NCI-H1694 (cell line): Measurements from ENCODE around the gene STPG2.

Source experiments
- DNase-seq: peaks from one replicate; lab custom pipeline; 2025; lab: John Stamatoyannopoulos, UW

The STPG2 gene

DNA sequence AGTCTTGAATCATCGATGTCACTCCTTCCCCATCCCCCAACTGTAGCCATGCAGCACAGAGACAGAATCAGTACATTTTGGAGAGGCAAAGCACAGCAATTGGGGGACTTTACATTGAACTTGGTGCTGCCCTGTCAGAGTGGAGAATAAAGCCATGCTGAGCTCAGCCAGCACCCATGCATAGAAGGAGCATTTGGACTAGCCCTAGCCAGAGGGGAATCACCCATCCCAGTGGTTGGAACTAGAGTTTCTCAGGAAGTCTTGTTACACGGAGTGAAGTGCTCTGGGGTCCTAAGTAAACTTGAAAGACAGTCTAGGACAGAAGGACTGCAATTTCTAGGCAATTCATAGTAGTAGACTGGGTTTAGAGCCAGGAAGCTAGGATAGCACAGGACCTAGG, 49.6 kb downstream of the STPG2 start:
- DNase-seq: no peak

DNA sequence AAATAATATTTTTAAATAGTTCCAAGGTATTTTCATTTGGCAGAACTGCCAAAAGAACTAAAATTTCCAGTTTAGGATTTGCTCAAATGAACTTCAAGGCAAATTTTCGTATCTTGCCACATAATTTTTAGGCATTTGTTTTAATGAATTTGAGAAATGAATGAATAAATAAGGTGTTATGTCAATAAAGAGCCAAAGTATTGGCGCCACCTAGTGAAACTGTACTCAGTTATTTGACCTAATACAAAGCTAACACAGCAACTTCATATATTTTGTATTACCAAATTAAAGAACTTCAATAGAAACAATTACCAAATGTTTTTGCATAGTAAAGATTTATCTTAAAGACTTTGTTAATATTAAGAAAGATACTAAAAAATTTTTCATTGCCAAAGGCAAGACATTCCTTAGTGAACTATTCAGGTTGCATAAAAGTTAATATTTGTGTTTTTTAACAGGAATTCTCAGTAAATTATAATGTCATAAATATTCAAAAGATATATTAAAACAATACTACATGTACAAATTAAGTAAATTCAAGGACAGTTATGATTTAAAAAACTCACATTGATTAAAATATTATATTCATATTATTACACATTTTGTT, 50.3 kb downstream of the STPG2 start:
- peak; percentile 9 for DNase-seq

DNA sequence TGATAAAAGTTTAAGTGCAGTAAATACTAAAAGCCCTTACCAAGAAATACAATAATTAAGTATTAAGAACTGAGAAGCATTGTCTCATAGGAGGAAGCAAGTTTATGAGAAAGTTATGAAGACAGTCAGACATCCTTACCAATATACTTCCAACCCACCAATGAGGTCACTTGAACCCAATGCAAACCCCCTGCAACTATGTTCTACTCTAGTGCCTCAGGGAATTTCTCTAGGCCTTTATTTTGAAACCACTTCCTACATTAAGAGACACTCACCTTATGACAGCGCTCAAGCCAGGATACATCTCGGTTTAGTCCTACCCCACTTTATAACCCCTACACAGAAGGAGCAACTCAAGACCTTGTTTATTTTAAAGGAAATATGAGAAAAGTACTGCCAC, 61.3 kb downstream of the STPG2 start:
- DNase-seq: no peak

DNA sequence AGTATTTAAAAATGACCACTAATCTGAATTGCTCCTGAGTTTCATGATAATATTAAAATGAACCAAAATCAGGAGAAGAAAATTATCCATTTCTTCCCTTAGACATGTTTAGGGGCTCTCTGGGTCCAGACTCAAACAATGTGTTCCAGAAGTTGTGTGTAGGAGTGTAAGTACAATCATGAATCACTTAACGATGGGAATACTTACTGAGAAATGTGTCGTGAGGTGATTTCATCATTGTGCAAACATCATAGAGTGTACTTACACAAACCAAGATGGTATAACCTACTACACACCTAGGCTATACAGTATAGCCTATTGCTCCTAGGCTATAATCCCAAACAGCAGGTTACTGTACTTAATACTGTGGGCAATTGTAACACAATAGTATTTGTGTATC, 74.8 kb downstream of the STPG2 start:
- no peak for DNase-seq

DNA sequence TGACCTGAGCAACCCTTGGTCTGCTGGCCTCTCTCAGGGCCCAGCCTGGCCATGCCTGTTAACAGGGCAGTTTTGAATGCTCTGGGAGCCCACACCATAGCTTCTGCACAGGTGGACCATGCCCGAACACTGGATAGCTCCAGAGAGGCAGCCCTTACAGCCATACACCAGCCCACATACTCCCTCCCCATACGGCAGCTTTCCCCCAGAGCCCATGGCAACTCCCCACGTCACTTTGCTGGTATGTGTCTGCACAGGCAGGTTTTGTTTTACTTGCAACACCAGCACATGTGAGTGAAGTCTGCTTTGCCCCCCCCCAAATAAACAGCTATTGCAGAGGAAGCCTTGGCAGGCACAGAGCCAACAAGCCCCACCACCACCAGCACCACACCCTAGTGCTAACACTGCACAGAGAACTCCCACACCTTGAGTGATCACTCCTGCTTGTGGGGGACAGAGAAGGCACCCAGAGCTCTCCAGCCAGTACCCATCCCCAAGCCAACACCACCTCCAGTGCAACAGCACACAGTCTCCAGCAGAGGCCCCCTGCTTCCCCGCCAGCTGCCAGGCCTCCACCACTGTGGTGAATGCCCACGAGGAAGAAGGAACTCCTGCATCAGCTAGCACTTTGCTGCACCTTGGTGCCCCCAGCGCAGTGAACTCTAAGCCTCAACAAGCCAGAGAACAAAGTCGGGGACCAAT, 87.3 kb downstream of the STPG2 start:
- DNase-seq: no peak

DNA sequence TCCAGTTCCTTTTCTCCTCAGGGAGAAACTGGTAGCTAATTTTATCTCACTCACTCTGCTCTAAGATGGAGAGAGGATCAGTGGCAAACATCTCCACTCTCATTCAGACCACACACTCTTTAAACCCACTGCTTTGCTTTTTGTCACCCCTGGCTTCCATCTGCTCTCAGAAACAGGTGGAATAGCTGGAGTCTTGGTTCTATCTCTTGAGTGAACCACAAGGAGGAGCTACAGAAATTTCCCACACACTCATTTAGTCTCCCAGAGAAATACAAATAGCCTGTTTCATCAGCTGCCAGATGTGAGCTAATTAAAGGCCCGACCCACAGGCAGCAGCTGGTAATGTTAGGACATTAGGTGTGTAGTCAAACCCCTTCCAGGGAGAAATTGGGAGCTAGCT, 96.6 kb downstream of the STPG2 start:
- no peak for DNase-seq

DNA sequence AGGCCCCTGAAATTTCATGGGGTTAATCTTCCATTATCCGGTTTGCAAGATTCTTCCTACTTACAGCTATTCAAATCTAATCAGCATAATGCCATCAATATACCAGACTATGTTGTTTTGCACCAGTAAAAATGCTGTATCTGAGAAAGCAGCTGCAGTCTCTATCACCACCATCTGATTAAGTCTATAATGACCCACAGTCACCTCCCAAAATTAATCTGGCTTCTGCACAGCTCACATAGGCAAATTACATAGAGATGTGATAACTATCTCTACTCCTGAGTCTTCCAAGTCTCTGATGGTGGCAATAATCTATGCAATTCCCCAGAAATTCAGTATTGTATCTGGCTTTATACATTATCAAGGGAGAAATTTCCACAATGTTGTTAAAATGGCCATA, 113.2 kb downstream of the STPG2 start:
- DNase-seq: no peak

DNA sequence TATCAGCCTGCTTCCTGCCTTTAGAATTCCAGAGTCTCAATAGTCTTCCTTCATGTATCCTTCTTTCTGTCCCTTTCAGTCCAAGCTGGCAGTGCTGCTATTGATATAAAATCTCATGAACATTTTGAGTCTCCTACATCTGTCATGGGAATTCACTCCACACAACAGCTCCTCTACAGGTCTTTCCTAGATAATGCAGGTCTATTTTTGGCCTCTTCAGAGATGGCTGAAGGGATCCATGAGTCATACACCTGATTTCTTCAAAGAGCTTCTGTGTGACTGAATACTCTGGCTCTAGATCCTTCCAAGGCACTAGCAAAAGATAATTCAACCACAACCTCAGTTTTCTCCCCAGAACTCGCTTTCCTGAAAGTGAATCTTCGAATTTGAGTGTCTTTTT, 115.4 kb downstream of the STPG2 start:
- no peak for DNase-seq

DNA sequence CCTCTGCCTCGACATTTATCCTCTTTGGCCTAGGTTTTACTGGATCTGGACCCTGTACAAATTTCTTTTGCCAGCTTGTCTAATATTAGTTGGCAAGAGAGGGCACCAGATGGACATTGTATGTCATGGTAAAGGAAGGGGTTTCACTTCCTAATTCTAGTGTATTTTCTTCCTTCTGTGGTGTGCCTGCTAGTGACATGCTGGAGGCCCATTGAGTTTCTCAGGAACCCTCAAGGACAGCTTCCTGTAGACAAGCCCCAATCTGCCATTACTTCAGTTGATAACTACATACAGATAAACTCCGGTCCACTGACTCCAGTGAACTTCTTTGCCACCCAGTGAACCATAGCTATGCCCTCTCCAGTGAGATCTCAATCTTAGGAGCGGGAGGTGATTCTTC, 116.9 kb downstream of the STPG2 start:
- DNase-seq: no peak

DNA sequence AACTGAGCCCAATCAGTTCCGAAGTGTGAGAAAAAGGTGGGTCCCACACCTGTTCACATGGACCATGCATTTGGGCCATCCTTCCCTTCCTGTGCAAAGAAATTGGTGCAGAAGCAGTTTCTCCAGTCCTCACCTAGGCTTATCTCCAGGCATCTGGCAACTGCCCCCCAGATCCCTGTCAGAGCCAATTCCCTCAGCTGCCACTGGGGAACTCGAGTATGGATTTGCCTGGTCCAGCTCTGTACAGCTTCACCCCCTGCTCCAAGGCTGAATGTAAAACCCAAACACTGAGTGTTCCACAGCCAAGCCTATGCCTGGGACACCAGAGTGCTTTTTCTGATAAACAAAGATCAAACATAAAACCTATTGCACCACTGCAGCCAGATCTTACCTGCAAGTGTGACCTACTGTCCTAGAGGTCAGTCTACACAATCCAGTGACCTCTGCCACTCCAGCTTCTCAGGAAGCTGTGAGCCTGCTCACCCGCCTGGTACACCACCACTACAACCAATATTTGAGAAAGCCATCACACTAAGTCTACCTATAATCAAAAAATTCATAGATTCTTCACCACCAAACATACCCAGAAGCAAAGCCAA, 136.4 kb downstream of the STPG2 start:
- no peak for DNase-seq

DNA sequence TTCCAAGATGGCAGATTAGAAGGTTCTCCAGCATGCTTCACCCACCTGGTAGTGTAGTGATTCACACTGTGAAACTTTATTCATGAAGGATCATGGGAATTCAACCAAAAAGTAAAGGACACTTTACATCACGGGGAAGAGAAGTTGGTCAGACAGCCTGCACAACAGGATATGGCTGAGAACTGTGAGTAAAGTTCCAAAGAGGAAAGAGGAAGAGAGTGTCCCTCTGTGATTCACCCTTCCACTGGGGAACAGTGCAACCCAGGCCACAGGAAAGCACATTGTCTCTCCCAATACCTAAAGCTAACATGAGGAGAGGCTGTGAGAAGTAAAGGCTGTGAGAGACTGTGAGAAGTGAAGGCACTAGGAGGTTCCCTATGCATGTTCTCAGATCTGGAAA, 137.2 kb downstream of the STPG2 start:
- DNase-seq: no peak

DNA sequence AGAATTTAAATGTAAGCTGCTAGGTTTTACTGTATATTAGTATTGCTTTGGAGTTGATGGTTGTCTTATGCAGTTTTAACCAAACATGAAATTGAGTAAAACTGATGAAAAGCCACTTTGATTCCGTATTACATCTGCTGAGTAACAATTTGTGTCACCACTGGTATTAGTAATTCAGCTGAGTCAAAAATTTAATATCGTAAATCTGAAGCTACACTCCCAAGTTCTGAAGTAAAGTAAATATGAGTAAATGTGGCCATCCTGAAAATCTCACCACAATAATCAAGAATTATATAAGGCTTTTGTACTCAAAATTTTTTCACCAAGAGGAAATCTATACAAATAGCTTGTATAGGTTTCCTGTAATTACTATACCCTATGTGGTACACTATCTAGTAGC, 142.3 kb downstream of the STPG2 start:
- no peak for DNase-seq

DNA sequence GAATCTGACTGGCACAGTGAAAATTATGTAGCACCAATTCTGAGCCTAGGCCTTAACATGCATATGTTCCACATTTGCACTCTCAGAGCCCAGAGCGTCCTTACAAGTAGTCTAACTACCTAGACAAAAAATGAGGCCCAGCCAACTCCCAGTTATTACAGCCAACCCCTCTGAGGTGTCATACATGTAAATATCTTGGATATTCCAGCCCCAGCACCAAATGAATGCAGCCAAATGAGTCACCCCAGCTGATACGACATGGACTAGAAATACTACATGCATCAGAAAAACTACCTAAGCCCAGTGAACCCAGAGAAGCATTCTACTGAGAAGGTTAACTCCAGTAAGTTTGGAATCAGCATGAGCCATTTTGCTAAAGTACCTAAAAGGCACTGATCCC, 145.1 kb downstream of the STPG2 start:
- no peak for DNase-seq

DNA sequence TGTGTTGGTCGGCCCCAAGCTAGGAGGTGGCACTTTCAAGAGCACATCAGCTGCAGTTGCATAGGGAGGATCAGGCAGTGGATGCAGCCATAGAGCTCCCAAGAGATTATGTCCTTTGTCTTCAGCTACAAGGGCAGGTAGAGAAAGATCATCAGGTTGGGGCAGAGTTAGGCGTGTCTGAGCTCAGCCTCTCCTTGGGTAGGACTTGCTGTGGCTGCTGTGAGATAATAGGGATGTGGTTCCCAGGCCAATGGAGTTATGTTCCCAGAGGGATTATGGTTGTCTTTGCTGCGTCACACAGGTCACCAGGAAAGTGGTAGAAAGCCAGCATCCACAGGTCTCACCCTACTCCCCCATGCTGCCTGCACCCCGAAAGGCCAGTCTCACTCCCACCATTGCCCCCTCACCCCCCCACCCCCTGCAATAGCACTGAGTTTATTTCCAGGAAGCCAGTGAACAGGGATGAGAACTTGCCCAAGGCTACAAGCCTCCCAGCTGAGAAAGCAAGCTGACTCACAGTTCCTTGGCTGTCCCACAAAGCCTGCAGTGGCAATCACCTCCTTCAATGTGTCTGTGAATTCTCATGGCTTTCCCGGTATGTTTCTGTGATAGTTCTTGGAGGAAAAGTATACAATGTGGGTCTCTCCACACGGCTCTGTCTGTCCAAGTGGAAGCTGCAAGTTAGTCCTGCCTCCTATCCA, 148.4 kb downstream of the STPG2 start:
- no peak for DNase-seq

DNA sequence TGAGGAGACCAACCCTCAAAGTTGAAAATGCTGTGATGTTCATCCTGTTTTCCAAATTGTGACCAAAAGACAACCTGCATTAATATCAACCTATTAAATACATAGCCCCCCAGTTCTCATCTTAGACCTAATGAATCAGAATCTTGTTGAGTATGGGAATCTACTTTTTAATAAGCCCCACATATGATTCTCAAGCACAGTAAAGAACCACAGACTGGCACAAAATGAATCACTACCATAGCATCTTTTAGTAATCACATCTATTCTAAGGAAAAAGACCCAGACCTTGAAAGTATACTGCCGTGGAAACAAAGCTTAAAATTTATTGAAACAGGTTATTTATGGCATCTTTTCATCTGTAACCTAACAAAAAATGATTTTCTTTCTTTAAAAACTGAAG, 152.9 kb downstream of the STPG2 start:
- DNase-seq: no peak

DNA sequence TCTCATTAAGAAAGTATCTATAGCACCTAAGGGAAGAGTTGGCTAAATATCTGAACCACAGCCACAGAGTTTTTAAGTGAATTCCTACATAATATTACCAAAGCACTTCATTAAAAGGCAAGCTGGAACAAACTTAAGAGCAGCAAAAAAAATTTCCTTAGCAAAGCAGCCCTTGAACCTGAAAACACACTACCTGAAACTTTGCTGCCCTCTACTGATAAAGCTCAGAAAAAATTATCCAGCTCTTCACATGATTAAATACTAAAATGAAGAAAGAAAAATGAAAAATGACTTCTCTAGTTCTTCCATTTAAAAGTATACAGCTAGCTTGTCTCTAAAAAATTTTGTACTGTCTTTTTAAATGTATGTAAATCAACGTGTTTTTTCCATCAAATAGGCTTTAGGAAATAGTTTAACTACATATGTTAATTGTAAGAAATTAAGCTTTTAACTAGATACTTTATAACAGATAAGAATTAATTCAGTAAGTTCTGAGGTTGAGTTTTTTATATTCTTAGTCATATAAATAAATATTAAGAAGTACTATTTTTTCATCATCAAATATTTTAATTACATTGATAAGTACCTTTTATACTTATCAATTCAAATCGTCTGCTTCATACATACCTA, 156.1 kb downstream of the STPG2 start:
- no peak for DNase-seq

DNA sequence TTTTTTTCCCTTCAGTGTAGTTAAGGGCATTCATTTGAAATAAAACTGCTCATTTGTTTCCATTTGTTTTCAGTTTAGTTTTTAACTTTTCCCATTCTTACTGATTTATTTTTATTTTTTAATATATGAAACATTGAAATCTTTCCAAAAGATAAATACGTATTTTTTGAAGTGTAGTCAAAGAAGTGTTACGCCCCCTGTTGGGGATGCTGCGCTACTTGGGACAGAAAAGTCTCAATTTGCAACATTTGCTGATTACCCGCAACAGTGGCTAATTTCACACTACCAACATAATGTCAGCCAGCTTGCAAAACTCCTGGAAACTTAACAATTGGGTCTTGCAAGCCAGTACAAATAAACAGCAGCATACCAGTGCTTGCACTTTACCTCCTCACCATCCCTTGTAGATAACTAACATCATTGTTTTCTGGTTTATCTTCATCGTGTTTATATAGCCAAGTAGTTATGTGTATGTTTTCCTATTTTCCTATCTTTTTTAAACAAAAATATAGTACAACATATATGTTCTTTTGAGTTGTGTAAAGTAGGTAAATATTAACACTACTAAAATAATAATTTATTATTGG, 158.6 kb downstream of the STPG2 start:
- no peak for DNase-seq

DNA sequence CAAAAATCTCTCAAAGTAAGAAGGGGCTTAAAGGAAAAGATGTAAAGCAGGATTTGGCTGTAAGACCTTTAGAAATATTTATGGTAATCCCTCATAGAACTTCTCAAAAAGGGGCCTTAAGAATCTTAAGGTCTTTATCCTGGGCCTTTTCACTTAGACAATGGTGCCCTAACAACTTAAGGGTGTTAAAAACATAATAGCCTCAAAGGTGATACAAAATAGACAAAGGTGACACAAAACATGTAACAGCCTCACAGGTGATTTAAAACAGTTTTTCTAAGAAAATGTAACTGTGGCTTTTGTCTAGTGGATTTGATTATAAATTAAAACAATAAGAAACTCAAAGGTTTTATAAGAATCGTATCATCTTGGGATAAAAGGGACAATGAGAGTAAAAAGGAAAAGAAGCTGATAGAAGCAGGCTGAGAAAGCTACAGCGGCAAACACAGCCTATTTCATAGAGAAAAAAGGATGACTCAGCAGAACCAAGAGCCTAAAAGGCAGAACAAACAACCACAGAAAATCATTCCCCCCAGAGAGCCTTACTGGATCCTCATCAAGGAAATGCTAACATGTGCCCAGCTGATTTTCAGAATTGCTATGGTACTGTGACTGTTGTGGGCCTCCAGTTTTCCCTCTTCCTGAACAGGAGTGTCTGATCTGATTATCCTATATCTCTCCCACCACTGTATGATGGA, 164.3 kb downstream of the STPG2 start:
- no peak for DNase-seq

DNA sequence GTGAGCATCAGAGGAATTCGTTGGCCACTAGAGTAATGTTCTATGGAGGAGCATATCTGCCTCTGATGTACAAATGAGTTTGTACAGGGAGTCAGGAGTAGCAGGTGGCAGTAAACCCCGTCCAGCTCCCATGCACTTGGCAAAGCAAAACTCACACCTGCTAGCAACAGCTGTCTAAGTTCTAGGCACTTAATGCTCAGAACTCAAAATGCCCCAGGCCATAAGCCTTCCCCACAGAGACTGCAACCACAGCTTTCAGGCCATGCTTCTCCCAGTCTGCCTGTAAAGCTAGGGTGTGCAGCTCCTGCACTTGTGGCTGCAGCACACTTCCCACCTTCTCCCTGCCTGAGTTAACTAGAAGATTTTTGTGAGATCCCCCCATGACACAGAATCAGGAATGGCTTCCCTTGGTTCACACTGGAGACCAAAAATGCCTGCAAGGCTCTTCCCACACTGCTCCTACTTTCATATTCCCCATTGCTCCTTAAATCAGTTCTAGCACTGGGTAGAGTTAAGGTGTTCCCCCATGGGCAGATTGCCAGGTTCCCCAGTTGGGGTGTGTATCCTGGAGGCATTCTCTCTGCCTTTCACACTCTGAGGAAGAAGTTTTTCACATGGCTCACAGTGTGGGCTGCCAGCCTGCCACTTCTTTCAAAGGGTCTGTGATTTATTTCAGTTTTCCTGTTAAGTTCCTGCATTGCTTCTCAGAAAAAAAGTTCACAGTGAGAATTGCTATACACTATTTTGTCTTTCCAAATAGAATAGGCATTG, 189.9 kb downstream of the STPG2 start:
- DNase-seq: no peak

DNA sequence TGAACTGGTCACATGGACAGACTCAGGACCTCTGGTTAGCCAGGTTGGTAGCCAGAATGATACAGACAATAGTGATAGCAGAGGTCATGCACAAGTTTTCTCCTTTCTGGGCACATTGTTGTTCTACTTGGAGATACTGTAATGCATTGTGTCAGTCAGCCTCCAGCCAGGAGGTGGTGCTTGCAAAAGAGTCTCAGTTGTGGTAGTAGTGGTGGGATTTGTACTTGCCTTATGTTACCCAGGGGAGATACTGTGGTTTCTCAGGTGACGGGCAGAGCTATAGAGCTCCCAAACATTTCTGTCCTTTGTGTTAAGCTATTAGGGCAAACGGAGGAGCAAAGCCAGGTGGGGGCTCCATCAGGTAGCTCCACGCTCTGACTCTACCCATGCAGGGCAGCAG, 190.5 kb downstream of the STPG2 start:
- no peak for DNase-seq

DNA sequence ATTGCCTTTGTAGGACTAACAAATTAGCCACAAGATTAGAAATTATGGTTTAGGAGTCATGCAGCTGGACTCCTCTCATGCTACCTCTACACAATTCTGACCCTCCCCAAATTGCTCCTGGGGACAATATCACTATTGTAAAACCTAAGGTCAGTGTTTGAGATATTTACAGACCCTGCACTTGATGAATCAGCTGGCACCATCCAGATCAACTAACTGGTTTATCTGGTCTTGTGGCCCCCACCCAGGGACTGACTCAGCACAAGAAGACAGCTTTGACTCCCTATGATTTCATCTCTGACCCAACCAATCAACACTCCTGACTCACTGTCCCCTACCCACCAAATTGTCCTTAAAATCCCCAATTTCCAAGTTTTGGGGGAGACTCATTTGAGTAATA, 192.4 kb downstream of the STPG2 start:
- no peak for DNase-seq
